ENCODE results near the gene RFTN1.

Gene RFTN1

GRCh38 chr3:16372362-16373292, 140.9 kb downstream of the RFTN1 start:
- no peak overlapping the region for H3K4me3 ChIP-seq (ENCODE audit: low read depth, low read length)
- no peak for TF ChIP-seq CTCF (IDR thresholded peaks at IDR 0.05; ENCODE audit: low read depth, low read length)
- no peaks in the 10 kb centered on the region for H3K36me3 ChIP-seq
- no peaks in the 10 kb centered on the region for H3K9me3 ChIP-seq
- H3K4me1 ChIP-seq = no peaks in the 10 kb centered on the region
- no peak for DNase-seq
- no peaks in the 10 kb centered on the region for H3K27me3 ChIP-seq

GRCh38 chr3:16370872-16371740, 142.4 kb downstream of the RFTN1 start:
- H3K4me1 ChIP-seq = no peaks in the 10 kb centered on the region
- no peak for TF ChIP-seq CTCF (IDR thresholded peaks at IDR 0.05; ENCODE audit: low read depth, low read length)
- H3K36me3 ChIP-seq = no peaks in the 10 kb centered on the region
- H3K4me3 ChIP-seq (ENCODE audit: low read depth, low read length) = no peak overlapping the region
- no peaks in the 10 kb centered on the region for H3K9me3 ChIP-seq
- no peak for DNase-seq
- H3K27me3 ChIP-seq = no peaks in the 10 kb centered on the region

- no peak for TF ChIP-seq CTCF (IDR thresholded peaks at IDR 0.05; ENCODE audit: low read depth, low read length)
- Histone ChIP-seq H3K4me1 (no peaks in the 10 kb centered on the region), H3K36me3 (no peaks in the 10 kb centered on the region), H3K4me3 (ENCODE audit: low read depth, low read length) (no peak overlapping the region), H3K9me3 (no peaks in the 10 kb centered on the region), H3K27me3 (no peaks in the 10 kb centered on the region)
- DNase-seq = no peak
Observed at GRCh38 chr3:16370503-16370871, 143.0 kb downstream of the RFTN1 start.

GRCh38 chr3:16369885-16370284, 143.6 kb downstream of the RFTN1 start:
- Histone ChIP-seq H3K9me3 (no peaks in the 10 kb centered on the region), H3K27me3 (no peaks in the 10 kb centered on the region), H3K36me3 (no peaks in the 10 kb centered on the region), H3K4me3 (ENCODE audit: low read depth, low read length) (no peak overlapping the region), H3K4me1 (no peaks in the 10 kb centered on the region)
- no peak for TF ChIP-seq CTCF (IDR thresholded peaks at IDR 0.05; ENCODE audit: low read depth, low read length)
- no peak for DNase-seq

GRCh38 chr3:16369276-16369675, 144.2 kb downstream of the RFTN1 start:
- Histone ChIP-seq H3K9me3 (no peaks in the 10 kb centered on the region), H3K27me3 (no peaks in the 10 kb centered on the region), H3K4me3 (ENCODE audit: low read depth, low read length) (no peak overlapping the region), H3K4me1 (no peaks in the 10 kb centered on the region), H3K36me3 (no peaks in the 10 kb centered on the region)
- no peak for TF ChIP-seq CTCF (IDR thresholded peaks at IDR 0.05; ENCODE audit: low read depth, low read length)
- DNase-seq = no peak
